ENCODE measurements around the gene SPPL2C.

DNA sequence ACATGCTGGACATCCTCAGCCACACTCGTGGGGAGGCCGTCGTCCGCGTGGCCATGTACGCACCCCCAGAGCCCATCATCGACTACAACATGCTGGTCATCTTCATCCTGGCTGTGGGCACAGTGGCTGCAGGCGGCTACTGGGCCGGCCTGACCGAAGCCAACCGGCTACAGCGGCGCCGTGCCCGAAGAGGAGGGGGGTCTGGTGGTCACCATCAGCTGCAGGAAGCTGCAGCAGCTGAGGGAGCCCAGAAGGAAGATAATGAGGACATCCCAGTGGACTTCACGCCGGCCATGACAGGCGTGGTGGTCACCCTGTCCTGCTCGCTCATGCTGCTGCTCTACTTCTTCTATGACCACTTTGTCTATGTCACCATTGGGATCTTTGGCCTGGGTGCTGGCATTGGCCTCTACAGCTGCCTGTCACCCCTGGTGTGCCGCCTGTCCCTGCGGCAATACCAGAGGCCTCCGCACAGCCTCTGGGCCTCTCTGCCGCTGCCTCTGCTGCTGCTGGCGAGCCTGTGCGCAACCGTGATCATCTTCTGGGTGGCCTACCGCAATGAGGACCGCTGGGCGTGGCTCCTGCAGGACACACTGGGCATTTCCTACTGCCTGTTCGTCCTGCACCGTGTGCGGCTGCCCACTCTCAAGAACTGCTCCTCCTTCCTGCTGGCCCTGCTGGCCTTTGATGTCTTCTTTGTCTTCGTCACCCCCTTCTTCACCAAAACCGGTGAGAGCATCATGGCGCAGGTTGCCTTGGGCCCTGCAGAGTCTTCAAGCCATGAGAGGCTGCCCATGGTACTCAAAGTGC is 900 bp downstream of the SPPL2C start:
- TF ChIP-seq, protein P1, sequence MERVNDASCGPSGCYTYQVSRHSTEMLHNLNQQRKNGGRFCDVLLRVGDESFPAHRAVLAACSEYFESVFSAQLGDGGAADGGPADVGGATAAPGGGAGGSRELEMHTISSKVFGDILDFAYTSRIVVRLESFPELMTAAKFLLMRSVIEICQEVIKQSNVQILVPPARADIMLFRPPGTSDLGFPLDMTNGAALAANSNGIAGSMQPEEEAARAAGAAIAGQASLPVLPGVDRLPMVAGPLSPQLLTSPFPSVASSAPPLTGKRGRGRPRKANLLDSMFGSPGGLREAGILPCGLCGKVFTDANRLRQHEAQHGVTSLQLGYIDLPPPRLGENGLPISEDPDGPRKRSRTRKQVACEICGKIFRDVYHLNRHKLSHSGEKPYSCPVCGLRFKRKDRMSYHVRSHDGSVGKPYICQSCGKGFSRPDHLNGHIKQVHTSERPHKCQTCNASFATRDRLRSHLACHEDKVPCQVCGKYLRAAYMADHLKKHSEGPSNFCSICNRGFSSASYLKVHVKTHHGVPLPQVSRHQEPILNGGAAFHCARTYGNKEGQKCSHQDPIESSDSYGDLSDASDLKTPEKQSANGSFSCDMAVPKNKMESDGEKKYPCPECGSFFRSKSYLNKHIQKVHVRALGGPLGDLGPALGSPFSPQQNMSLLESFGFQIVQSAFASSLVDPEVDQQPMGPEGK (CRISPR knock-in tag; IDR thresholded peaks at IDR 0.05; ENCODE audit: borderline replicate concordance): no peak
- TF ChIP-seq, protein P2, sequence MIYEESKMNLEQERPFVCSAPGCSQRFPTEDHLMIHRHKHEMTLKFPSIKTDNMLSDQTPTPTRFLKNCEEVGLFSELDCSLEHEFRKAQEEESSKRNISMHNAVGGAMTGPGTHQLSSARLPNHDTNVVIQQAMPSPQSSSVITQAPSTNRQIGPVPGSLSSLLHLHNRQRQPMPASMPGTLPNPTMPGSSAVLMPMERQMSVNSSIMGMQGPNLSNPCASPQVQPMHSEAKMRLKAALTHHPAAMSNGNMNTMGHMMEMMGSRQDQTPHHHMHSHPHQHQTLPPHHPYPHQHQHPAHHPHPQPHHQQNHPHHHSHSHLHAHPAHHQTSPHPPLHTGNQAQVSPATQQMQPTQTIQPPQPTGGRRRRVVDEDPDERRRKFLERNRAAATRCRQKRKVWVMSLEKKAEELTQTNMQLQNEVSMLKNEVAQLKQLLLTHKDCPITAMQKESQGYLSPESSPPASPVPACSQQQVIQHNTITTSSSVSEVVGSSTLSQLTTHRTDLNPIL (CRISPR knock-in tag; IDR thresholded peaks at IDR 0.05; ENCODE audit: low read depth): no peak
- TF ChIP-seq ISL1 (CRISPR knock-in tag; IDR thresholded peaks at IDR 0.05): no peak
- TF ChIP-seq RARB (CRISPR knock-in tag; IDR thresholded peaks at IDR 0.05): no peak
- no peak for TF ChIP-seq GLIS3 (CRISPR knock-in tag; IDR thresholded peaks at IDR 0.05)
- no peak for TF ChIP-seq ZNF8 (CRISPR knock-in tag; IDR thresholded peaks at IDR 0.05)
- no peak for TF ChIP-seq CSDC2 (CRISPR knock-in tag; IDR thresholded peaks at IDR 0.05)
- TF ChIP-seq OSR1 (CRISPR knock-in tag; IDR thresholded peaks at IDR 0.05): no peak
- no peak for TF ChIP-seq PPARA (CRISPR knock-in tag; IDR thresholded peaks at IDR 0.05; ENCODE audit: borderline replicate concordance)
- no peak for TF ChIP-seq ARNTL (CRISPR knock-in tag; IDR thresholded peaks at IDR 0.05; ENCODE audit: borderline replicate concordance, low read depth)
- no peak for TF ChIP-seq ZNF565 (CRISPR knock-in tag; conservative IDR thresholded peaks at IDR 0.05; ENCODE audit: low read depth)
- TF ChIP-seq, protein P3, sequence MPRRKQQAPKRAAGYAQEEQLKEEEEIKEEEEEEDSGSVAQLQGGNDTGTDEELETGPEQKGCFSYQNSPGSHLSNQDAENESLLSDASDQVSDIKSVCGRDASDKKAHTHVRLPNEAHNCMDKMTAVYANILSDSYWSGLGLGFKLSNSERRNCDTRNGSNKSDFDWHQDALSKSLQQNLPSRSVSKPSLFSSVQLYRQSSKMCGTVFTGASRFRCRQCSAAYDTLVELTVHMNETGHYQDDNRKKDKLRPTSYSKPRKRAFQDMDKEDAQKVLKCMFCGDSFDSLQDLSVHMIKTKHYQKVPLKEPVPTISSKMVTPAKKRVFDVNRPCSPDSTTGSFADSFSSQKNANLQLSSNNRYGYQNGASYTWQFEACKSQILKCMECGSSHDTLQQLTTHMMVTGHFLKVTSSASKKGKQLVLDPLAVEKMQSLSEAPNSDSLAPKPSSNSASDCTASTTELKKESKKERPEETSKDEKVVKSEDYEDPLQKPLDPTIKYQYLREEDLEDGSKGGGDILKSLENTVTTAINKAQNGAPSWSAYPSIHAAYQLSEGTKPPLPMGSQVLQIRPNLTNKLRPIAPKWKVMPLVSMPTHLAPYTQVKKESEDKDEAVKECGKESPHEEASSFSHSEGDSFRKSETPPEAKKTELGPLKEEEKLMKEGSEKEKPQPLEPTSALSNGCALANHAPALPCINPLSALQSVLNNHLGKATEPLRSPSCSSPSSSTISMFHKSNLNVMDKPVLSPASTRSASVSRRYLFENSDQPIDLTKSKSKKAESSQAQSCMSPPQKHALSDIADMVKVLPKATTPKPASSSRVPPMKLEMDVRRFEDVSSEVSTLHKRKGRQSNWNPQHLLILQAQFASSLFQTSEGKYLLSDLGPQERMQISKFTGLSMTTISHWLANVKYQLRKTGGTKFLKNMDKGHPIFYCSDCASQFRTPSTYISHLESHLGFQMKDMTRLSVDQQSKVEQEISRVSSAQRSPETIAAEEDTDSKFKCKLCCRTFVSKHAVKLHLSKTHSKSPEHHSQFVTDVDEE (CRISPR knock-in tag; IDR thresholded peaks at IDR 0.05): no peak
- no peak for TF ChIP-seq TCF4 (CRISPR knock-in tag; IDR thresholded peaks at IDR 0.05; ENCODE audit: borderline replicate concordance)
- no peak for TF ChIP-seq ZFP30 (CRISPR knock-in tag; IDR thresholded peaks at IDR 0.05)
